Glomerular visceral epithelial cell (primary cell): ENCODE results near the gene MYO10.
"Not testable (repeated sequence)": the region's sequence is repeated elsewhere in the genome, so short reads cannot be mapped to it uniquely, and the experiment has no call there.

Source experiments
- DNase-seq: peaks from one replicate; pipeline ENCODE4 v3.0.0-alpha.2; 2016; ENCODE audit errors: extremely low spot score

The MYO10 gene

GRCh38 chr5:16936150-16936988 lies at the start of gene MYO10:
Gene MYO10, minus strand, starts transcription at chr5:16936288. Its CDS starts 480 bp downstream, at chr5:16935808.
- DNase-seq: peak; percentile 90

- not testable (repeated sequence) for DNase-seq
Observed at GRCh38 chr5:16985304-16985703, 49.2 kb upstream of the MYO10 start.

GRCh38 chr5:16983972-16984371 lies 47.9 kb upstream of the MYO10 start:
- no peak for DNase-seq

- DNase-seq: peak; percentile 59
Observed at GRCh38 chr5:16983022-16983639, 47.0 kb upstream of the MYO10 start.

- DNase-seq: no peak
Observed at GRCh38 chr5:16981700-16982099, 45.6 kb upstream of the MYO10 start.

- DNase-seq: no peak
Observed at GRCh38 chr5:16980983-16981382, 44.9 kb upstream of the MYO10 start.

- no peak for DNase-seq
Observed at GRCh38 chr5:16978296-16978695, 42.2 kb upstream of the MYO10 start.

GRCh38 chr5:16976625-16977008 lies 40.5 kb upstream of the MYO10 start:
- no peak for DNase-seq

- peak; percentile 55 for DNase-seq
Observed at GRCh38 chr5:16975950-16976624, 40.0 kb upstream of the MYO10 start.

- DNase-seq: no peak
Observed at GRCh38 chr5:16974981-16975380, 38.9 kb upstream of the MYO10 start.

GRCh38 chr5:16970826-16971225 lies 34.7 kb upstream of the MYO10 start:
- DNase-seq: no peak

- DNase-seq: no peak
Observed at GRCh38 chr5:16970260-16970659, 34.2 kb upstream of the MYO10 start.

GRCh38 chr5:16965581-16965980 lies 29.5 kb upstream of the MYO10 start:
- no peak for DNase-seq

- DNase-seq: no peak
Observed at GRCh38 chr5:16963821-16964220, 27.7 kb upstream of the MYO10 start.

- no peak for DNase-seq
Observed at GRCh38 chr5:16961131-16961530, 25.0 kb upstream of the MYO10 start.

- DNase-seq: peak; percentile 81
Observed at GRCh38 chr5:16957304-16958196, 21.5 kb upstream of the MYO10 start.

- no peak for DNase-seq
Observed at GRCh38 chr5:16953729-16954128, 17.6 kb upstream of the MYO10 start.

GRCh38 chr5:16952968-16953671 lies 17.0 kb upstream of the MYO10 start:
- DNase-seq: peak; percentile 68

- DNase-seq: no peak
Observed at GRCh38 chr5:16946725-16947124, 10.6 kb upstream of the MYO10 start.

GRCh38 chr5:16944816-16945562 lies 8.9 kb upstream of the MYO10 start:
- no peak for DNase-seq
